Endothelial cell of umbilical vein (primary cell): ENCODE data around the gene MAGI1. TPM values are rescaled to one million over a fixed set of nuclear protein-coding genes. Genes with fewer than 3 reads are reported as not detected.

Source experiments
- BruUV-seq: library from RNA; stranded (reverse); fragments of 400-500 nt; replicated peaks from 2 replicates; lab custom pipeline; 2021; lab: Mats Ljungman, UMichigan
- CTCF ChIA-PET: fragments of 300-600, 350-600 bp; sonication (Branson Sonifier 250); formaldehyde crosslinking; loops from one replicate; lab custom pipeline; 2021; ENCODE audit warnings: antibody characterized with exemption, inconsistent platforms; lab: Charles Lee
- POLR2A ChIA-PET: fragments of 300-600, 350-600 bp; sonication (Branson Sonifier 250); formaldehyde crosslinking; loops from one replicate; lab custom pipeline; 2021; ENCODE audit warnings: antibody characterized with exemption, inconsistent platforms; lab: Charles Lee
- DNase-seq: peaks from one replicate; pipeline ENCODE4 v3.0.0-alpha.2; 2011; ENCODE audit warnings: low read depth, low spot score
- FAIRE-seq: peaks from 2 replicates; lab custom pipeline; 2011; peaks lifted over from hg19 to GRCh38; lab: Jason Lieb, UNC
- H2AFZ ChIP-seq: 2 replicates; pipeline ENCODE4 v1.6.0; 2012; ENCODE audit warnings: low read depth, low read length, control low read depth, inconsistent platforms
- H3K27ac ChIP-seq: 2 replicates; pipeline ENCODE4 v1.5.1; 2011; ENCODE audit warnings: low read depth, mild to moderate bottlenecking, control low read depth, low read length, moderate library complexity; ENCODE audit not compliant: insufficient read depth
- H3K27me3 ChIP-seq, 2 experiments: 2 replicates each; pipeline versions ENCODE4 v1.6.0 to v1.6.1; 2011; ENCODE audit warnings: low read length in 2 of 2, mixed read lengths in 1 of 2; ENCODE audit not compliant: control insufficient read depth in 2 of 2, insufficient read depth in 2 of 2
- H3K36me3 ChIP-seq, 2 experiments: 2 replicates in 1 of 2; 3 replicates in 1 of 2; pipeline ENCODE4 v1.5.1; 2011; ENCODE audit warnings: low read length in 2 of 2, mild to moderate bottlenecking in 1 of 2, moderate library complexity in 1 of 2; ENCODE audit not compliant: control insufficient read depth in 2 of 2, insufficient read depth in 2 of 2; ENCODE audit errors: extremely low read depth in 1 of 2
- H3K4me1 ChIP-seq: 3 replicates; pipeline ENCODE4 v1.5.1; 2011; ENCODE audit warnings: mild to moderate bottlenecking, low read length; ENCODE audit not compliant: control insufficient read depth, insufficient read depth; ENCODE audit errors: extremely low read depth
- H3K4me2 ChIP-seq: 2 replicates; pipeline ENCODE4 v1.6.1; 2011; ENCODE audit warnings: low read length, control low read depth, mixed read lengths; ENCODE audit not compliant: insufficient read depth
- H3K4me3 ChIP-seq, 3 experiments: fragments of 200-600 bp in 1 of 3; sonication (generic), shearing (Covaris generic) in 1 of 3; replicated peaks in 1 of 3; 2 replicates each; pipeline ENCODE4 v1.5.1; 2011 to 2016; ENCODE audit warnings: control low read depth in 3 of 3, low read length in 3 of 3, mild to moderate bottlenecking in 2 of 3, inconsistent platforms in 1 of 3, low read depth in 1 of 3, moderate library complexity in 1 of 3; ENCODE audit not compliant: insufficient read depth in 1 of 3
- H3K79me2 ChIP-seq: 2 replicates; pipeline ENCODE4 v1.6.0; 2012; ENCODE audit warnings: low read length, inconsistent platforms; ENCODE audit not compliant: control insufficient read depth, insufficient read depth
- H3K9ac ChIP-seq: replicated peaks from 2 replicates; pipeline ENCODE3; 2011; ENCODE audit warnings: low read length, control low read depth; ENCODE audit not compliant: insufficient read depth; ENCODE audit errors: extremely low read depth
- H3K9me1 ChIP-seq: replicated peaks from 3 replicates; pipeline ENCODE4 v1.6.0; 2011; ENCODE audit warnings: mild to moderate bottlenecking, low read length; ENCODE audit not compliant: control insufficient read depth, insufficient read depth; ENCODE audit errors: extremely low read depth
- H3K9me3 ChIP-seq: replicated peaks from 2 replicates; pipeline ENCODE4 v1.5.1; 2012; ENCODE audit warnings: low read length, inconsistent platforms; ENCODE audit not compliant: control insufficient read depth, insufficient read depth
- H4K20me1 ChIP-seq: replicated peaks from 2 replicates; pipeline ENCODE3; 2011; ENCODE audit warnings: mild to moderate bottlenecking, low read length; ENCODE audit not compliant: control insufficient read depth, insufficient read depth; ENCODE audit errors: extremely low read depth
- CTCF ChIP-seq, 2 donors: IDR thresholded peaks; 1 replicate in 1 of 2; 2 replicates in 1 of 2; pipeline ENCODE4 v1.5.1; 2011; ENCODE audit warnings: low read length in 2 of 2, mild to moderate bottlenecking in 2 of 2, moderate library complexity in 2 of 2, control low read depth in 1 of 2, inconsistent platforms in 1 of 2, low read depth in 1 of 2; ENCODE audit not compliant: insufficient read depth in 1 of 2; ENCODE audit errors: extremely low read depth in 1 of 2
- EZH2 ChIP-seq: IDR thresholded peaks from 2 replicates; pipeline ENCODE4 v1.6.1; 2012; ENCODE audit warnings: borderline replicate concordance, low read depth, mild to moderate bottlenecking, moderate library complexity, low read length, inconsistent platforms; ENCODE audit not compliant: severe bottlenecking
- FOS ChIP-seq: IDR thresholded peaks from 2 replicates; pipeline ENCODE4 v1.6.1; 2011; ENCODE audit warnings: mild to moderate bottlenecking, low read length, moderate library complexity, borderline replicate concordance; ENCODE audit not compliant: insufficient read depth
- GATA2 ChIP-seq: IDR thresholded peaks from 2 replicates; pipeline ENCODE4 v1.7.0; 2011; ENCODE audit warnings: low read depth, mild to moderate bottlenecking, moderate library complexity, mixed read lengths, low read length; ENCODE audit not compliant: insufficient read length, insufficient read depth
- JUN ChIP-seq: IDR thresholded peaks from 2 replicates; pipeline ENCODE4 v1.6.1; 2011; ENCODE audit warnings: borderline replicate concordance, low read depth; ENCODE audit not compliant: insufficient read length, insufficient read depth
- POLR2A ChIP-seq: IDR thresholded peaks from 2 replicates; pipeline ENCODE4 v1.6.1; 2012; ENCODE audit warnings: low read depth, mild to moderate bottlenecking, control low read depth, low read length
- POLR2AphosphoS5 ChIP-seq: IDR thresholded peaks from 2 replicates; pipeline ENCODE4 v1.6.1; 2012; ENCODE audit warnings: low read depth, mild to moderate bottlenecking, control low read depth, low read length, moderate library complexity; ENCODE audit not compliant: insufficient read depth
- dilution Hi-C: fragments of 300-500 bp; cut with MboI; formaldehyde crosslinking; loops from one replicate; pipeline ENCODE4 v1.15.0; 2019; ENCODE audit warnings: low sequenced_read_pairs; ENCODE audit not compliant: extremely low pct_ligation_motif_present
- intact Hi-C: fragments of 100-400 bp; cut with micrococcal nuclease; formaldehyde crosslinking; loops from one replicate; pipeline ENCODE4 v1.10.0; 2022
- polyA plus RNA-seq, 4 experiments: library from polyadenylated mRNA; depleted of rRNA in 3 of 4; stranded (reverse) in 3 of 4; unstranded in 1 of 4; fragments of >200 nt; gene quantifications; 2 replicates each; pipeline versions ENCODE4 v1.2.1 to v1.2.3, GENCODE V29; 2011 to 2012; ENCODE audit warnings: missing spikeins in 1 of 4
- total RNA-seq: library from RNA; stranded (reverse); gene quantifications from 2 replicates; pipeline ENCODE4 v1.2.3, GENCODE V29; 2021

Gene MAGI1
- total and polyA plus RNA-seq, 2 donors (not counting 3 experiments of a cell fraction or from before 2014, with no cell fraction given): 10.1 to 47.9 TPM

GRCh38 chr3:65963787-65964677 lies 74.7 kb downstream of the MAGI1 start:
- Histone ChIP-seq H3K4me3 (peak overlapping the region in 1 of 3 experiments; percentile 38), H3K9me1 (no peaks in the 10 kb centered on the region), H3K36me3 (no peaks in the 10 kb centered on the region), H3K4me1 (peaks cover 46% of the 10 kb centered on the region), H3K27me3 (no peaks in the 10 kb centered on the region), H2AFZ (no peak overlapping the region), H4K20me1 (no peaks in the 10 kb centered on the region), H3K27ac (peak overlapping the region; percentile 95), H3K79me2 (no peaks in the 10 kb centered on the region), H3K4me2 (peak overlapping the region; percentile 78), H3K9me3 (no peaks in the 10 kb centered on the region), H3K9ac (peak overlapping the region; percentile 30)
- dilution Hi-C loops: no loop called here
- FAIRE-seq: peak; percentile 89
- DNase-seq: peak; percentile 94
- TSS peak; percentile 89 for BruUV-seq
- intact Hi-C loops: loop anchor here (1.0 to 2.0 kb wide), 8 partner anchors 8 to 179 kb away; partner anchors contain the start of gene MAGI1
- ChIA-PET CTCF (interaction anchor here (0.8 to 1.5 kb wide), 9 partner anchors 9 to 291 kb away, joined by 3 to 10 read pairs (median 4); no protein-coding TSS in a partner anchor), POLR2A (interaction anchor here (1.6 kb wide), 1 partner anchor 15 kb away, joined by 8 read pairs; no protein-coding TSS in a partner anchor)
- TF ChIP-seq CTCF (IDR thresholded peaks at IDR 0.05; ENCODE audit: extremely low read depth in 1 of 2, insufficient read depth in 1 of 2, low read depth in 1 of 2, low read length in 2 of 2) (no peak), POLR2AphosphoS5 (peak; percentile 48), JUN (peak; percentile 96), GATA2 (peak; percentile 64), FOS (peak; percentile 89), POLR2A (peak; percentile 45), EZH2 (no peak)
